IPS-15b (cell line): Measurements from ENCODE around the gene FOXS1.
"Not testable (repeated sequence)": the region's sequence is repeated elsewhere in the genome, so short reads cannot be mapped to it uniquely, and the experiment has no call there.

Experiments used
- H3K27me3 ChIP-seq: one replicate; pipeline ENCODE4 v1.6.1; 2013; ENCODE audit warnings: low read length; ENCODE audit not compliant: control insufficient read depth, insufficient read depth
- H3K36me3 ChIP-seq: one replicate; pipeline ENCODE4 v1.6.1; 2013; ENCODE audit warnings: low read length; ENCODE audit not compliant: control insufficient read depth, insufficient read depth
- H3K4me1 ChIP-seq: one replicate; pipeline ENCODE4 v1.6.1; 2013; ENCODE audit warnings: mild to moderate bottlenecking, low read length; ENCODE audit not compliant: control insufficient read depth, insufficient read depth
- H3K4me3 ChIP-seq: one replicate; pipeline ENCODE4 v1.5.1; 2013; ENCODE audit warnings: low read depth, low read length
- H3K9ac ChIP-seq: one replicate; pipeline ENCODE4 v1.6.1; 2013; ENCODE audit warnings: low read depth, mild to moderate bottlenecking, low read length
- H3K9me3 ChIP-seq: one replicate; pipeline ENCODE4 v1.6.1; 2013; ENCODE audit warnings: mild to moderate bottlenecking, low read length; ENCODE audit not compliant: control insufficient read depth, insufficient read depth

Gene FOXS1

GRCh38 chr20:31824125-31824485, 21.3 kb downstream of the FOXS1 start:
- Histone ChIP-seq H3K9ac (no peak overlapping the region), H3K27me3 (no peaks in the 10 kb centered on the region), H3K4me3 (no peak overlapping the region), H3K9me3 (no peaks in the 10 kb centered on the region), H3K36me3 (no peaks in the 10 kb centered on the region), H3K4me1 (peaks cover 2% of the 10 kb centered on the region)

DNA sequence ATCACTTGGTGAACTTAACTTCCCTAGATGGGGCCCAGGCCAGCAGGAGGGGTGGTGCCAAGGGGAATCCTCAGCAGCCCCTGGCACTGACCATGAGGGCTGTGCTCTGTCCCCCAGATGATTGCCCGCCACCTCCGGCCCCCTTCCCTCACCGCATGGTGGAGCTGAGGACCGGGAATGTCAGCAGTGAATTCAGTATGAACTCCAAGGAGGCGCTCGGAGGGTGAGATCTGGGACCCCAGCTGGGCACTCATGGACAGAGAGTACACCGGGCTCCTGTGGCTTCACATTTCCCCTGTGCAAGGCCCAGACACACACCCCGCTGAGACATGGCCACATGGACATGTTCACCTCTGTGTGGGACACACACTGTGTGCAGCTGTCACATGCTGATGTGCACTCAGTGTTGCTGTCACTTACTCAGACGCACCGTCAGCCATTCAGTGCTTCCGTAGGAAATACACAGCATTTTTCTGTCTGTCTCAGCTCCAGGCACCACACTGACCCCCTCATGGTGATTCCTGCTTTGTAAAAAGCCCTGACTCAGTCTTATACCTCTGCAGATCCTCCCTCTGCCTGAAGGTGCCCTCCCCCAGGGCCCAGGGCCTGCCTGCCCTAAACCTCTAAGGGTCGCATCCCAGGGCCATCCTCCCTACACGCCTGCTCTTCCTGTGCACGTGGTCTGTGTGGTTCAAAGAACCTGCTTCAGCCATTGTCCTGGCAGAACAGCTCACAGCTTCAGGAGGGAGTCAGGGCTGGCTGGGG, 21.9 kb downstream of the FOXS1 start:
- Histone ChIP-seq H3K9ac (no peak overlapping the region), H3K4me3 (no peak overlapping the region)

GRCh38 chr20:31822421-31823330, 22.7 kb downstream of the FOXS1 start:
- Histone ChIP-seq H3K4me3 (no peak overlapping the region), H3K27me3 (no peaks in the 10 kb centered on the region), H3K4me1 (peaks cover 2% of the 10 kb centered on the region), H3K9me3 (no peaks in the 10 kb centered on the region), H3K9ac (no peak overlapping the region), H3K36me3 (no peaks in the 10 kb centered on the region)

More for the DNA sequence above, 21.9 kb downstream of the FOXS1 start:
- Histone ChIP-seq H3K27me3 (no peaks in the 10 kb centered on the region), H3K36me3 (no peaks in the 10 kb centered on the region), H3K4me1 (peaks cover 2% of the 10 kb centered on the region), H3K9me3 (no peaks in the 10 kb centered on the region)

DNA sequence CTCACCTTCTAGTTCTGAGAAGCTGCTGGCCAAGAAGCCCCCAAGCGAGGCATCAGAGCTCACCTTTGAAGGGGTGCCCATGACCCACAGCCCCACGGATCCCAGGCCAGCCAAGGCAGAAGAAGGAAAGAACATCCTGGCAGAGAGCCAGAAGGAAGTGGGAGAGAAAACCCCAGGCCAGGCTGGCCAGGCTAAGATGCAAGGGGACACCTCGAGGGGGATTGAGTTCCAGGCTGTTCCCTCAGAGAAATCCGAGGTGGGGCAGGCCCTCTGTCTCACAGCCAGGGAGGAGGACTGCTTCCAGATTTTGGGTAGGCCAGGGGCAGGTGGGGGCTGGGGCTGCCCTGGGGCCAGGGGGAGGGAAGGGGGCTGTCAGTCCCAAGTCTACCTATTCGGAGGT, 24.0 kb downstream of the FOXS1 start:
- Histone ChIP-seq H3K4me1 (peaks cover 2% of the 10 kb centered on the region), H3K36me3 (no peaks in the 10 kb centered on the region), H3K4me3 (no peak overlapping the region), H3K9me3 (no peaks in the 10 kb centered on the region), H3K9ac (no peak overlapping the region), H3K27me3 (no peaks in the 10 kb centered on the region)

DNA sequence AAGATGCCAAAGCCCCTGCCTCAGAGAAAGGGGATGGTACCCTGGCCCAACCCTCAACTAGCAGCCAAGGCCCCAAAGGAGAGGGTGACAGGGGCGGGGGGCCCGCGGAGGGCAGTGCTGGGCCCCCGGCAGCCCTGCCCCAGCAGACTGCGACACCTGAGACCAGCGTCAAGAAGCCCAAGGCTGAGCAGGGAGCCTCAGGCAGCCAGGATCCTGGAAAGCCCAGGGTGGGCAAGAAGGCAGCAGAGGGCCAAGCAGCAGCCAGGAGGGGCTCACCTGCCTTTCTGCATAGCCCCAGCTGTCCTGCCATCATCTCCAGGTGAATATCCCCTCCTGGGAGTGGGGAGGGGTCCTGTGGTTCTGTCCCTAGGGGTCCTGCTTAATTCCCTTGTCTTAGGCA, 25.2 kb downstream of the FOXS1 start:
- H3K4me3 ChIP-seq, result no peak overlapping the region
- H3K36me3 ChIP-seq, result no peaks in the 10 kb centered on the region
- H3K27me3 ChIP-seq, result no peaks in the 10 kb centered on the region
- H3K9ac ChIP-seq, result no peak overlapping the region
- no peaks in the 10 kb centered on the region for H3K9me3 ChIP-seq
- H3K4me1 ChIP-seq, result peaks cover 7% of the 10 kb centered on the region

GRCh38 chr20:31819083-31819784, 26.2 kb downstream of the FOXS1 start, which contains the start of gene MYLK2:
MYLK2 (plus strand) TSS chr20:31819356; CDS start chr20:31819581, 225 bp downstream.
- Histone ChIP-seq H3K4me3 (no peak within 1 kb of the TSS), H3K9me3 (no peaks in the 10 kb centered on the region), H3K9ac (no peak within 1 kb of the TSS), H3K4me1 (peaks cover 9% of the 10 kb centered on the region), H3K27me3 (no peaks in the 10 kb centered on the region), H3K36me3 (no peaks in the 10 kb centered on the region)

GRCh38 chr20:31818376-31818908, 27.0 kb downstream of the FOXS1 start:
- Histone ChIP-seq H3K4me1 (peaks cover 9% of the 10 kb centered on the region), H3K36me3 (no peaks in the 10 kb centered on the region), H3K9ac (no peak overlapping the region), H3K9me3 (no peaks in the 10 kb centered on the region), H3K27me3 (no peaks in the 10 kb centered on the region), H3K4me3 (no peak overlapping the region)

- H3K4me1 ChIP-seq, result peaks cover 7% of the 10 kb centered on the region
- H3K4me3 ChIP-seq, result no peak overlapping the region
- no peak overlapping the region for H3K9ac ChIP-seq
- no peaks in the 10 kb centered on the region for H3K9me3 ChIP-seq
- H3K27me3 ChIP-seq, result no peaks in the 10 kb centered on the region
- H3K36me3 ChIP-seq, result no peaks in the 10 kb centered on the region
Observed at GRCh38 chr20:31817461-31817860, 27.9 kb downstream of the FOXS1 start.

DNA sequence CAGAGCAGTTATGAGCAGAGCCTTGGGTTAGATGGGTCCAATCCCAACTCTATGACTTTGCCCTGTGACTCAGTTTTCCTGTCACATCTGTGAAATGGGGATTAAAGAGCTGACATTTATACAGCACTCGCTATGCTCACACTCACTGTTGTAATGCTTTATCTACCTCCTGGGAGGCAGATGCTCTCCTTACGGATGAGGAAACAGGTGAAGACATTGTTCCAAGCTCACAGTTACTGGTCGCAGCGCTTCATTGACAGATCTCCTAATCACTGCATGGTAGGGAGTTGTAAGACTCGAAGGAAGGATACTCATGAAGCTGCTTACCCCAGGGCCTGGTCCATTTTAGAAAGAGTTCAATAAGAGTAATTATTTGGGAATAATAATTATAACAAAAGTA, 29.2 kb downstream of the FOXS1 start:
- no peaks in the 10 kb centered on the region for H3K27me3 ChIP-seq
- H3K4me3 ChIP-seq, result no peak overlapping the region
- no peaks in the 10 kb centered on the region for H3K36me3 ChIP-seq
- peaks cover 7% of the 10 kb centered on the region for H3K4me1 ChIP-seq
- H3K9me3 ChIP-seq, result no peaks in the 10 kb centered on the region
- no peak overlapping the region for H3K9ac ChIP-seq

DNA sequence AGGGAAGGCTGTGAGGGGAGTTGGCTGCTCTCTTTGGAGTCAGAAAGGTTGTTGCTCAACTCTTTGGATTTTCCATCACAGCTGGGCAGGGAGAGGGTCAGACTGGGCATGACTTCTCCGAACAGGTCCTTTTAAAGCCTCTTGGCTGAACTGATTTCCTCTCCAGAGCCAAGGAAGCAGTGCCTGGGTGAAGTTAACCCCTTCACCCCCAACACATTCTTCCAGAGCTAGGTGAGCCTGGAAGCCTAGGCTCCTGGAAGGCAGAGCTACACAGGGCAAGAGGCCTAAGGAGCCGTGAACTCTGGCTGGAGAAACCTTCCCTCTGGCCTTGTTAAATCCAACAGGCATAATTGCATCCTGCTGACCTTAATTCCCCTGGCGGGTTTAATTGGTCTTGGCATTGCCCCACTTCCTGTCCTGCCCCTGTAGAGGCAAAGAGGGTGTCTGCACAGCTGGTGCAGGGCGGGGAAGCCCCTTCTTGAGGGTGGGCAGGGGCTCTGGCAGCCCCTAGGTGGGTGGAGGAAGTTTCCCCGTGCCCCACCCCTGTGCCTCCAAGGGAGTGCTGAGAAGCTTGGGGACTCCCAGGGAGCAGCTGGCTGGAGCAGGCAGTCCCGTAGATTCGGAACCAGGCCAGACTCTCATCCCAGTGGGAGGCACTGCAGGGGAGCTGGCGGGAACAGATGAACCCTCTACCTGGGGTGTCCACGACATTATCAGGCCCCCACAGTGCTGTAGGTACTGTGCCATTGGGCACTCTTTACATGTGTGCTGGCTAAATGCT, 29.8 kb downstream of the FOXS1 start:
- Histone ChIP-seq H3K9me3 (no peaks in the 10 kb centered on the region), H3K36me3 (no peaks in the 10 kb centered on the region), H3K4me1 (peaks cover 7% of the 10 kb centered on the region), H3K4me3 (no peak overlapping the region), H3K27me3 (no peaks in the 10 kb centered on the region), H3K9ac (peak overlapping the region; percentile 47)

GRCh38 chr20:31814142-31814541, 31.3 kb downstream of the FOXS1 start:
- H3K4me3 ChIP-seq, result not testable (repeated sequence)

More at GRCh38 chr20:31814142-31814541, 31.3 kb downstream of the FOXS1 start:
- not testable (repeated sequence) for H3K9ac ChIP-seq, H3K9me3 ChIP-seq, H3K27me3 ChIP-seq, H3K36me3 ChIP-seq, H3K4me1 ChIP-seq
